HTERT RPE-1 (cell line): ENCODE data around the gene ARHGEF7.

Source experiments
- in situ Hi-C: fragments of 300-500 bp; cut with MboI; formaldehyde crosslinking; loops from 4 replicates; pipeline ENCODE4 v1.14.3; 2020; ENCODE audit warnings: low sequenced_read_pairs

Gene ARHGEF7

DNA sequence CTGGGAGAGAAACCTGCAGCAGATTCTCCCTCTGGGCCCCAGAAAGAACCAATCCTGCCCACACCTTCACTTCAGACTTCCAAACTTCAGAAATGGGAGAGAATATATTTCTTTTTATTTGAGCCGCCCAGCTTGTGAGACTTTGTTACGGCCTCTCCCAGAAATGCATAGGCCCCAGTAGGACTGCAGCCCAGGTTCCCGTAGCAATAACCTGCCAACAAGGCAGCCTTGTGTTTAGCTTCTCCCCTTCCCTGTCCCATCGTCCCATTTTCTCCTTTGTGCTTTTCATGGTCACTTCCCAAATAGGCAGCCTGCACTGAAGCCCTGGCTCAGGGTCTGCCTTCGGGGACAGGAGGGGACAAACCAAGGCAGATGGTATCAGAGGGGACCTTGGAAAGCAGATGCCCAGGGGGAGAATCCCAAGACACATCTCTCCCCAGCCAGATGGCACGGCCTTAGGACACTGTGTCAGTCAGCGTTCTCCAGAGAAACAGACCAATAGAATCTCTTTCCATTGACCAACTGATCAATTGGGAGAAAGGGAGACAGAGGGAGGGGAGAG, 3.7 kb upstream of the ARHGEF7 start:
- in situ Hi-C loops, result no loop called here

DNA sequence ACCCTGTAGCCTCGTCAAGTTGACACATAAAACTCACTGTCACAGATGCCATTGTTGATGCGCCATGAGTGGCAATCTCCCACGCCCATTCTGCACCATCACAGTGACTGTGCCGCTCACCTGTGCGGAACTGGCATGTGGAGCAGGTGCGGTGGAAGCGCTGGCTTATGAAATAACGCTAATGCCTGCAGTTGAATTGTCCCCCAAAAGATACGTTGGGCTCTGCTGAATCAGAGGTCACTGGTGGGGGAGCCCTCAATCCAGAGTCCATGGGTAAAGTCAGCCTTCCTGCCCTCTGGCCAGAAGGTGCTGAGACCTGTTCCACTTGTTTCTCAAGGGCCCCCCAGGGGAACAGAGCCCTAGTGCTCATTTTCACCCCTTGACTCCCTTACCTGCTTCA, 2.9 kb upstream of the ARHGEF7 start:
- in situ Hi-C loops, result no loop called here

DNA sequence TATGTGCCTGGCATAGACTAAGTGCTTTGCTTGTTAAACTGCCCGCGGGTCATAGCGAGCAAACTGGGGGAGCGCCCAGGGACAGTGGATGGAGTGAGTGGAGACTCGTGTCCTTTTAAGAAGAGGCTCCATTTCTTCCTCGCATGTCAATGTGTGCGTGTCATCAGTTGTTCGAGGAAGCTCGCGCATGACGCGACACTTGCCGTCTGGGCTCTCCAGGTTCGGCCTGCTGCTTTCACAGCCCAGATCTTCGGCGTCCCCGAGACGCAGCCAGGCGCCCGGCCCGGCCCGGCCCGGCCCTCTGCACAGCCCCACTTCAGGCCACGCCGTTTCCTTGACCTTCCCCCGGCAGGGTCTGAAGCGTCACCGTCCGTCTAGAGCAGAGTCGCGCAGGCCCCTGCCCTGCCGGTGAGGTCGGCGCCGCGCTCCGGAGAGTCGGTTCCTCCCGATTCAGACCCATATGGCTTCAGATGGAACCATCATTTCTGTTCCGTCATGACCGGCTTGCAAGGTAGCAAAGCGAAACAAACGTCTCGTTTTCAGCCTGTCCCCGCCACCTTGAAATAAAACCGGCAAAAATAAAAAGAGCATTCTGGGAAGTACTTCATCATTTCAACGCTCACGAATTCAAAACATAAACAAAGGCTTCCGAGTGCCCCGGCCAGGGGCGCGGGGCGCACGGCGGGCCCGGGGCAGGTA, 599 bp upstream of the ARHGEF7 start:
- in situ Hi-C loops, result no loop called here

DNA sequence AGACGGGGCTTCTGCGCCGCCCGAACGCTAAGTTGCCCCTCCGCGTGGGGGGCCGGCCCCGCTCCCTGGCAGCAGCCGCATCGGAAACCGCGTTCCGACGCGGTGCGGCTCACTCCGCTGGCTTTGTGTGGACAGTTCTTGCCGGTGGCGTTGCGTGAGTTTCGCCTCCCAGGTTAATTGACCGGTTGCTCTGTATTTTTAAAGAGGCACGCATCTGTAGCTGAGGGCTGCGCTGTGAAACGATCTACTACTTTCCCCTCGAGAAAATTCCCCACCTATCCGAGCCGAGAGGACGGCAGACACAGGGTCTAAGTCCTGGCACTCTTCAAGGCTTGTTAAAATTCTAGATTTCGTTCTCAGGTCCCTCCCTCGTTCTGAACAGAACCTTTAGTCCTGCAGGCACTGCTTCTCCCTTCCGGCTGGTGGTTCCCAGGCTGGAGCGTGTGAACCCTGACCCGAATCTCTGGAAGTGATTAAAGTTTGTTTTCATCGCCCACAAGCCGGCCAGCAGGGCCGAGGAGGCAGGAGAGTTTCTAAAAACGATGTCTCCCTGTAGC, 933 bp downstream of the ARHGEF7 start:
- in situ Hi-C loops, result no loop called here

DNA sequence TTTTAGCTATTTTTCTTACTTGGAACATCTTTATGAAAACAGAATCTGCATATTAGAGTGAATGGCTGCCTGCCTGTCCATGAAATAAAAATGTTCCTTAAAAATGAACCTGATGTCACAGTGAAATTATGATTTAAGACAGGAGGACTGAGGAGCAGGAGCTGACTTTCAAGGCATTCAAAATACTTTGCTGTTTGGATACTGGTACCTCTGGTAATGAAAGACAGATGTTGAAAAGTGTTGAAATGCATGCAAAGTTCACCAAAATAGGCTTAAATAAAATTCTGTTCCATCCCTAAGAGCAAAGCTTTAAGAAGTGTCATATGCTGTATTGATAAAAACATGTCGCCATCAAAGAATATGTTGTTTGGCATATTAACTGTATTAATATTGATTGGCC, 1.7 kb downstream of the ARHGEF7 start:
- in situ Hi-C loops, result no loop called here

DNA sequence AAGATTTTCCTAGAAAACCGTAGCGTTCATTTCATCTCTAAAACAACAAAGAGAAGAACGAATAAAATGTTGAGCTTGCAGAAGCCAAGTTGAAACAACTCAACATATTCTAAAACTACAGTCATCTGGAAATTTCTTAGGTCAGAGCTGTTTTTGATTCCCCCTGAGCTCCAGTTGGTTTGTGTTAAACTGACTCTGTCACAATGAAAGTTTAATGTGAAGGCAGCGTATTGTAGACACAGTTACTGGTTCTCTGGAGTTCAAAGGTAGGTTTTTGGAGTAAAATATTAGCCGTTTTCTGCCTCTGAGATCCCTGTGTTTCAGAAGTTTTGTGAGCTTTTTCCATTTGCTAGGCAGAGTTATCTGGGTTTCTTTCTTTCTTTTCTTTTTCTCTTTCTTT, 2.2 kb downstream of the ARHGEF7 start:
- in situ Hi-C loops, result no loop called here

DNA sequence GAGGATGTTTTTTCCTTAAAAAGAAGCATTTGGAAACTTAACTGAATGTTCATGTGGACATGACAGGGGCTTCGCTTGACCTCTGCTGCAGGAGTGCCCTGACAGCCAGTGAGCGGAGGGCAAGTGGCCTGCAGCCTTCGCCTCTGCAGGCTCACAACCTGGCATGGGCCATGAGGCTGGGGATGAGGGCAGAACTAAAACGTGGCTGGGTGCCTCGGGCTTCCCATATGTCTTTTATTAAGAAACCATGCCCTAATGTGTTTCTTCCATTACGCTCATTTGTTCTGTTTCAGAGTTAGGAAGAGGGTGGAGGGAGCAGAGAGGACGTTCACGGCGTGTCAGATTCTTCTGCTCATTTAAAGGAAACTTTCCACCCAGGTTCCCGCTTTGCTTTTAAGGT, 2.9 kb downstream of the ARHGEF7 start:
- in situ Hi-C loops, result no loop called here

DNA sequence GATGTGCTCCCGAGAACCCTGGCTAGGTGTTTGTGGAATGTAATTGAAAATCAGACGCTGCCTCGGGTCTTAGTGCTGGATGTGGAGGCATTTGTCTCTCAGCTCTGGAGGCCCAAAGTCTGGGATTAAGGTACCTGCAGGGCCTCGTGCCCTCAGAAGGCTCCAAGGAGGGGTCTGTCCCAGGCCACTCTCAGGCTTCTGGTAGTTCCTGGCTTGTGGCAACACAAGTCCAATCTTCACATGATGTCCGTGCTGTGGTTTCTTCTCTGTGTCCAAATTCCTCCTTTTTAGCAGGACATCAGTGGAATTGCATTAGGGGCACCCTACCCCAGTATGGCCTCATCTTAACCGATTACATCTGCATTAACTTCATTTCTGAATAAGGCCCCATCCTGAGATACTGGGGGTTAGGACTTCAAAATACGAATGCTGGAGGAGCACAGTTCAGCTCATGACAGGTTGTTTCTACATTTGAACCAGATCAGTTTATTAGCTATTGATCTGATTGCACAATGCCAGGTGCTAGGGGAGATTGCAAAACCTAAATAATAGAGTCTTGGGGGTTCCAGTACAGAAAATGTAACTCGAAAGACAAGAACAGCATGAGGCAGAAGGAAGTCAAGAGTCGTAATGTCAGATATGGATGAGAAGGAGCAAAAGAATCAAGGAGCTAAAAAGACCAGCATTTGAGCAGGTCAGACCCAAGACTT, 3.9 kb downstream of the ARHGEF7 start:
- in situ Hi-C loops, result no loop called here

DNA sequence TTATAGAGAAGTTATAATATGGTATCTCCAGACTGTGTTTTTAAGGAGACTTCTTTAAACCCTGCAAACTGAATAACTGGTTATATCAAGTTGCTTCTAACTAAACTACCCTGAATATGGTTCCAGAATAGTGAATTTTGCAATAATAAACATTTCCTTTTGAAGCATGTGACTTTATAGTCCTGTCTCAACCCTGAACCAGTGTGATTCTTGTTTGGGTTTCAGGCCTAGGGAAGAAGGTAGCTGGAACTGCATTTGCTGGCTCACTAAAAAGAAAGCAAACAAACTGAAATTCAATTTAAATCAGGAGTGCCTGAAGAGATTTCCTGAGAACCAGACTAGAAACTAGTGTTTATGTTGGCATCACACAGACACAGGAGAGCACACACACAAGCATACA, 4.9 kb downstream of the ARHGEF7 start:
- in situ Hi-C loops, result no loop called here

DNA sequence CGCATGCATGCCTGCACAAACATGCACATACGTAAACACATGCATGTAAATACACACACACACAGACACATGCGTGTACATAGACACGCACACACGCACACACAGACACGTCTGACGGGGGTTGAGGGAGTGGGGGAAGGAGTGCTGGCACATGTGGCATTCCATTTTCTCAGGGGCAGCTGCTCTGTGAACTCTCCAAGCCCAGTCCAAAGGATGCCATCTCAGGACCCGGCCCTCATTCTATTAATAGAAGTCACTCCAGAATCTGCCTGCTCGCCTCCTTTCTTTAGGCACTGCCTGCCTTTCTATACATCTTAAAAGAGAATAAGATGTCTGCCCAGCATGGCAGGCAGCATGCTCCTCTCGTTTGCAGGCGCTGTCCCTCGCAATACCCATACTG, 5.3 kb downstream of the ARHGEF7 start:
- in situ Hi-C loops, result no loop called here

DNA sequence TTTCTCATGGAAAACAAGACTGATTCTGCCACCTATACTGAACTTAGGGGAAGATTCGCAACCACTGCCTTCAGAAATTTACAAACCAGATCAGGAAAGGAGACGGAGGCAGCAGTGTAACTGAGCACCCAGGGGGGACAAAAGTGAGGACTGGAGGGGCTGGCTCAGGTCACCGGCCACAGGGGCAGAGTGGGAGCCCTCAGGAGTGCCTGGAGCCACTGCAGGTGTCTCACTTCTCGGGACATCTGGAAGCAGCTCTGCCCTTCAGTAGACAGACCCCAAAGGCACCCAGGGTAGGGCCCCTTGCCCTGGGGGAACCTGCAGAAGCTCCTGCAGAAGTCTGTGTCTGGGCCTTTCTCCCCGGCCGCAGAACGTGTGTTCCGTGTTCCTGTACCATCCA, 5.8 kb downstream of the ARHGEF7 start:
- in situ Hi-C loops, result no loop called here

DNA sequence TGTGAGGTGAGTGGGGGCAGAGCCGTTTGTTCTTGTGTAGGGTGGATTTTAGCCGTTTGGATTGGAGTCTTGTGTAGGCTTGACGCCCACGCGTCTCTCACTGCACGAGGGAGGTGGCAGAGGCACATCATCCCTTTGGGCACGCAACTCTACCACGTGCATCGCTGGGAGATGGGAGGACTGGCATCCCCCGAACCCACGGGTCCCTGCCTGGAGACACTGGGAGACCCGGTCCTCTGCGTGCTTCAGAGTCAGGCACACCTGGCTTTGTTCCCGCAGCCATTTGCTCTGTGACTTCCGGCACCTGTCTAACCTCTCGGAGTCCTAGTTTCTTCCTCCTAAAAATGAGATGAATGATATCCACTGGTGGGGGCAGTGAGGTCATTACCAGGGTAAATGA, 6.4 kb downstream of the ARHGEF7 start:
- in situ Hi-C loops, result no loop called here

DNA sequence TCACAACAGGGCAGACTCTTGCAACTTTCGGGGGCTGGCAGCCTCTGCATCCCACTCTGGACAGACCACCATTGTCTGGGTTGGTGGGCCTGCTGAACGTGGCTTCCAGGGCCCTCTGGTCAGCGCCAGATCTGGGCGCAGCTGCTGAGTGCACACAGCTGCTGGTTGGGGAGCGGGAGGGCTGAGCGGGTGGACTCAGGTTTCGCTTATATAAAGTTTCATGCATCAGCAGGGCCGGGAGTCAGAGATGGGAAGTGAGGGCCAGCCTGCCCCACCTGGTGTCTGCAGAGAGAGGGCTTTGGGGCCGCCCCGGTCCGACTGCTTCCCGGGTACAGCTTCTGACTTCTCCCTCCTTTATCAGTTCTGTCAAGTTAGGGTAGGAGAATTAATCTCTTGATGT, 6.9 kb downstream of the ARHGEF7 start:
- in situ Hi-C loops, result no loop called here

DNA sequence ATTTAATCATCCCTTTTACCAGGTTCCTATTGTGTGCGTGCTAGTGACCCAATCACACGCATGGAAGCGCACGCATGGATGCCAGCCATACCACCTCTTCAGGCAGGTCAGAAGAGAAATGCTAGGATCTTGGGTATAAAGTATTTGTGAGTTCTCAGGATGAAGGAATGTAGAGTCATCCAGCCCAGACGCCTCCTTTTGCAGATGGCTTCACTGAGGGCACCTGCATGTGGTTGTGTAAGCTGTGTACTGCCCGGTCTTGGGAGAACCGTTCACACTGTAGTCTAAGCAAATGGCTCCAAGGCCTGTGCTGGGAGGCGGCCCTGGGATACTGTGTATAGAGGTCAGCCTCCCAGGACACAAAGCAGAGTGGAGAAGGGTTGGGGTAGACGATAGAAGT, 7.5 kb downstream of the ARHGEF7 start:
- in situ Hi-C loops, result no loop called here

DNA sequence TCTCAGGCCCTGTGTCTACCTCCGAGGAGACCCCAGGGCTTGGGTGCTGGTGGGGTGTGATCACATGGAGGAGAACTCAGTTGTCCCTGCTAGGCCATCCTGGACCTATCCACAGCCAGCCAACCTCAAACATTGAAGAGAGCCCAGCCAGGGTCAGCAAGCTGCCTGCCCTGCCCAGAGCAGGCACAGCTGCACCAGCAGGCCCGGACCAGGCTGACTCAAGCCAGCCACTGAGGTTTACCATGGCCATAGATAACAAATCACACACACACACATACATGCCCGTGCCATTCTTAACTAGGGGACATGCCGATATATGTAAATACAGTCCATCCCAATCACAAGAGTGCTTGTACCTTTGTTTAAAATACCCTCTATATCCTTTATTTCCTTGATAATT, 8.1 kb downstream of the ARHGEF7 start:
- in situ Hi-C loops, result no loop called here

DNA sequence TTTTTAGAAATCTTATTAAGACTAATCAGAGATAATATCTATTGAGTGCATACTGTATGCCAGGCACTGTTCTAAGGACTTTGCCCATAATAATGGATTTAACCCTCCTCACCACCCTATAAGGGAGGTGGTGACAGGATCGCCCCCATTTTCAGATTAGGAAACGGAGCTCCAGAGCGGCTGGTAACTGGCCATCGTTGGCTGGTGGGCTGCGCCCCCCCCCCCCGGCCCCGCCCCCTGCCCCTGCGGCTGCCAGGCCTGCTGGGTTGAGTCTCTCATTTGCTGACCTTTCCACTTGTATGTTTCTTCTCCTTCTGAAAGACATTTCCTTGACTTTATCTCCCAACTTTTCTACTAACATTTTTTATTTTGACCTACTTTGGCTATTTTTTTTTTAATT, 8.5 kb downstream of the ARHGEF7 start:
- in situ Hi-C loops, result no loop called here

DNA sequence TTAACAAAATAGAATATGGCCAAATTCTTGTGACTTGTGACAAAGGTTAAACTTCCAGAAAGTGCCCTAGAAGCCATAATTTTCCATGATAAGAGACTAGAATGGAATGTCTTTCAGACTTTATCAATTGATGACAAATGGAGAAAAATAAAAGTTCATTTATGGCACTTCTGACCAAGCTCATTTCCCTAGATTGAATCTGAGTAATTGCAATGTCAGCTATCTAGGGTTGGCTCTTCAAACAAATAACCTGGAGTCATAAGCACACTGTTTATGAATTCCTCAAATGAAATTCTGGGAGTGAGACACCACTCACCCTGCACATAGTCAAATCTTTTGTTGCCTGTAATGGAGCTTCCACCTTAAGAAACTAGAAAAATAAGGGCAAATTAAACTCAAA, 11.4 kb downstream of the ARHGEF7 start:
- in situ Hi-C loops, result no loop called here

DNA sequence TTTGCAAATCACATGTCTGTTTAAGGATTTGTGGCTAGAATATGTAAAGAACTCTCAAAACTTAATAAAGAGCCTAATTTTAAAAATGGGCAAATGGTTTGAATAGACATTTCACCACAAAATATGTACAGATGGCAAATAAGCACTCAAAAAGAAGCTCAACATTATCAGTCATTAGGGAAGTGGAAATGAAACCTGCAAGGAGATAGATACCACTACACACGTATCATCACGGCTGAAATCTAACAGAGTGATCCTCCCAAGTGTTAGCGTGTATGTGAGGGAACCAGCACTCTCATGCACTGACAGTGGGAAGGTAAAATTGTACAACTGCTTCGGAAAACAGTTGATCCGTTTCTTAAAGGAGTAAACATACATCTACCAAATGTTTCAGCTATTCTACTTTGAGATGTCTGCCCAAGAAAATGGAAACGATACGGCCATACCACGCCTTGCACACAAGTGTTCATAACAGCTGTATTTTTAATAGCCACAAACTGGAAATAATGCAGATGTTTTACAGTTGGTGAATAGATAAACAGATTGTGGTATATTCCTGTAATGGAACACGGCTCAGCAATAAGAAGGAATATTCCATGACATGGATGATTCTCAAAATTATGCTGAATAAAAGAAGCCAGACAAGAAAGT, 14.5 kb downstream of the ARHGEF7 start:
- in situ Hi-C loops, result no loop called here

DNA sequence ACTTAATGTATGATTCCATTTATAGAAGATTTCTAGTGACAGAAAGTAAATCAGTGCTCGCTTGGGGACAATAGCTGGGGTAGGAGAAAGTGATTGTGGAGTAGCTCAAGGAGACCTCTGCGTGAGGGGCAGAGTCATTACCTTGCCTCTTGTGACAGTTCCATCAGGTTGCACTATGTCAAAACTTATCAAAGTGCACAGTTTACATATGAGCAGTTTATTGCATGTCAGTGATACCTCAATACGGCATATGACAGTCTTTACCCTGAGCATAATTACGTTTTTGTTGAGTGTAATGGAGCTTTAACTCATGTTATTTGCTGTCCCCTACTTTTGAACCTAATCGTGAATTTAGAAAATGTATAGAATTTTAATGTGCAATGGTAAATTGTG, 15.0 kb downstream of the ARHGEF7 start:
- in situ Hi-C loops, result no loop called here

DNA sequence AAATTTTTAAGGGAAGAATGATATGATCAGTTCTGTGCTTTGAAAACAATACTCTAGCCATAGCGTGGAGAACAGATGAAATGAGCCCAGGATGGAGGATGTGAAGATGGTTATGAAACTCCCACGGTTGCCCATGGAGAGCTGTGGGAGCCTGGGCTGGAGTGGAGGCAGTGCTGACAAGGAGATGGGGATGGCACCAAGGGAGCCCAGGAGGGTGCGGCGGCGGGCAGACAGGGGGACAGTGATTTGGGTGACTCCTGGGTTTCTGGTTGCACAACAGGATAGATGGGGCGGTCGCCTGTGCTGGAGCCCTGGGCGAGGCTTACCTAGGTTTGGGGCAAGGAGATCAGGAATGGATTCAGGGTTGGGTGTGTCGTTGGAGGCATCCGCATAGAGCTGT, 15.9 kb downstream of the ARHGEF7 start:
- in situ Hi-C loops, result no loop called here

DNA sequence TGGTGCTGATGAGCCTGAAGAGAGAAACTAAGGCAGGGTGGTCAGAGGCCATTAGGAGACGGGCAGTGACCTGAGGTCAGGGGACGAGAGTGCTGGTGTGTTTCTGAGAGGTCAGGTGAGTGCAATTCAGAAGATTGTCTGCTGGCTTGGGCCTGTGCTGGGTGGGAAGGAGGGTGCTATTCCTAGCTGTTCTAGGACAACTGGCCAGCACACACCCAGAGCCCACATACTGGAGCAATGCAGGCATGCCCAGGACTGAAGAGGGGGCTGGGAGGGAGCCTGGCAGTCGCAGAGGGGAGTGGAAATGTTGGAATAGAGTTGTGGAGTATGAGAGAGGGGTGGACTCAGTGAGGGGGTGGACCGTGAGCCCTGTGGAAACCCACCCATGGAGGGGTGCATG, 16.5 kb downstream of the ARHGEF7 start:
- in situ Hi-C loops, result no loop called here

DNA sequence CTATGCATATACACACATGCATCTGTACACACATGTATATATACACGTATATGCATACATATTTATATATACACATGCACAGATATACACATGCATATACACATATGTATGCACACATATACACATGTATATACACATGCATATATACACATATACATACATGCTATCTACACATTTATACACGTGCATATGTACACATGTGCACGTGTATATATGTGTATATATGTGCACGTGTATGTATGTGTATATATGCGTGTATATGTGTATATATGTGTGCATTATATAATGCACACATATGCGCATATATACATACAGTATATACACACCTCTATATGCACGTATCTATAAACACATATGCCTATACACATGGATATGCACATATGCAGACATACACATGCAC, 17.8 kb downstream of the ARHGEF7 start:
- in situ Hi-C loops, result no loop called here
